ENCODE results near the gene HAAO. TPM values are rescaled to one million over a fixed set of nuclear protein-coding genes. Genes with fewer than 3 reads are reported as not detected.

The HAAO gene
- polyA plus RNA-seq, 3 donors, result 10.5 to 29.6 (median 15.0) TPM

GRCh38 chr2:42802150-42802549, 9.8 kb upstream of the HAAO start:
- Mint-ChIP-seq H3K36me3 (peaks cover 23 to 30% of the 10 kb centered on the region in 2 donors), H3K27ac (peak overlapping the region in 1 of 7 donors; percentile 70), H3K27me3 (ENCODE audit: low read depth in 3 of 3) (peaks cover 0 to 6% (median 0%) of the 10 kb centered on the region in 3 donors), H3K9me3 (peaks cover 0 to 5% (median 0%) of the 10 kb centered on the region in 7 donors), H3K4me3 (no peak overlapping the region), H3K4me1 (peaks cover 44% of the 10 kb centered on the region)
- TF ChIP-seq, protein P1, sequence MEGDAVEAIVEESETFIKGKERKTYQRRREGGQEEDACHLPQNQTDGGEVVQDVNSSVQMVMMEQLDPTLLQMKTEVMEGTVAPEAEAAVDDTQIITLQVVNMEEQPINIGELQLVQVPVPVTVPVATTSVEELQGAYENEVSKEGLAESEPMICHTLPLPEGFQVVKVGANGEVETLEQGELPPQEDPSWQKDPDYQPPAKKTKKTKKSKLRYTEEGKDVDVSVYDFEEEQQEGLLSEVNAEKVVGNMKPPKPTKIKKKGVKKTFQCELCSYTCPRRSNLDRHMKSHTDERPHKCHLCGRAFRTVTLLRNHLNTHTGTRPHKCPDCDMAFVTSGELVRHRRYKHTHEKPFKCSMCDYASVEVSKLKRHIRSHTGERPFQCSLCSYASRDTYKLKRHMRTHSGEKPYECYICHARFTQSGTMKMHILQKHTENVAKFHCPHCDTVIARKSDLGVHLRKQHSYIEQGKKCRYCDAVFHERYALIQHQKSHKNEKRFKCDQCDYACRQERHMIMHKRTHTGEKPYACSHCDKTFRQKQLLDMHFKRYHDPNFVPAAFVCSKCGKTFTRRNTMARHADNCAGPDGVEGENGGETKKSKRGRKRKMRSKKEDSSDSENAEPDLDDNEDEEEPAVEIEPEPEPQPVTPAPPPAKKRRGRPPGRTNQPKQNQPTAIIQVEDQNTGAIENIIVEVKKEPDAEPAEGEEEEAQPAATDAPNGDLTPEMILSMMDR (IDR thresholded peaks at IDR 0.05), result no peak
- Histone ChIP-seq H3K9me3 (replicated peaks in 1 of 2; ENCODE audit: control insufficient read depth in 1 of 2, insufficient read depth in 1 of 2, low read length in 2 of 2) (no peaks in the 10 kb centered on the region), H3K4me3 (replicated peaks in 1 of 3; ENCODE audit: low read depth in 2 of 3, low read length in 3 of 3) (no peak overlapping the region), H4K20me1 (ENCODE audit: insufficient read depth, low read length) (peaks cover 8% of the 10 kb centered on the region), H3K79me2 (ENCODE audit: insufficient read depth, low read length) (peaks cover 7% of the 10 kb centered on the region), H2AFZ (ENCODE audit: insufficient read depth, low read depth, low read length, poor library complexity, severe bottlenecking) (no peak overlapping the region), H3K36me3 (replicated peaks in 1 of 2; ENCODE audit: control insufficient read depth in 1 of 2, insufficient read depth in 2 of 2, low read length in 2 of 2) (peaks cover 0 to 14% of the 10 kb centered on the region in 2 donors), H3K4me2 (replicated peaks; ENCODE audit: extremely low read depth, low read length, poor library complexity, severe bottlenecking) (no peak overlapping the region), H3K9ac (ENCODE audit: insufficient read depth, low read length, poor library complexity, severe bottlenecking) (no peak overlapping the region), H3K4me1 (ENCODE audit: control insufficient read depth in 1 of 2, insufficient read depth in 2 of 2, low read length in 2 of 2) (peaks cover 34 to 47% of the 10 kb centered on the region in 2 donors), H3K27ac (ENCODE audit: low read depth in 1 of 2, low read length in 2 of 2) (no peak overlapping the region), H3K27me3 (ENCODE audit: control insufficient read depth in 2 of 2, insufficient read depth in 2 of 2, low read length in 2 of 2) (no peaks in the 10 kb centered on the region)
- no peak for DNase-seq
- 100% methylated on average over 2 of the region's 6 CpGs for WGBS (ENCODE audit: insufficient coverage)
- intact Hi-C loops (cut with micrococcal nuclease), result loop anchor here (5.0 kb wide), 2 partner anchors 40 to 45 kb away; partner anchors contain the start of gene OXER1 (in 1 of the 2)

DNA sequence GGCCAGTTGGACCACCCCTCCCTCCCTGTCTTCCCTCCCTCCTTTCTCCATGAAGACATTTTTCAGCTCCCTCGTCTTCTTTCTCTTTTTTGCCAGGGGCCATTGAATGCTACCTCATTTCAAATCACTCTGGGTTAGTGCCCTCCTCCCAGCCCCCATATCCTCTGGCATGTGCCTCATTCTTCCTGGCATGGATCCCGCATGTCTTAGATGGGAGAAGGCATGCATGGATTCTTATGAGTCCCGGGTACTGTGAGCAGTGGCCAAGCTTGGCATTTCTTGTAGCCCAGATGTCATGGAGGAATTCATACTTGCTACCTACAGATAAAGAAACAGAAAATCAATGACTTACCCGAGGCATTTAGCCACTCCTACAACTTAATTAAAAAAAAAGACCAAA, 9.0 kb upstream of the HAAO start:
- no peaks in the 10 kb centered on the region for H3K9me3 ChIP-seq (replicated peaks in 1 of 2; ENCODE audit: control insufficient read depth in 1 of 2, insufficient read depth in 1 of 2, low read length in 2 of 2)
- intact Hi-C loops (cut with micrococcal nuclease), result loop anchor here (5.0 kb wide), 2 partner anchors 39 to 44 kb away; partner anchors contain the start of gene OXER1 (in 1 of the 2)

More for the DNA sequence above, 9.0 kb upstream of the HAAO start:
- Mint-ChIP-seq H3K36me3 (peaks cover 27 to 35% of the 10 kb centered on the region in 2 donors), H3K27ac (peak overlapping the region in 1 of 7 donors; percentile 54), H3K4me1 (peaks cover 42% of the 10 kb centered on the region), H3K4me3 (no peak overlapping the region), H3K27me3 (ENCODE audit: low read depth in 3 of 3) (peaks cover 0 to 6% (median 0%) of the 10 kb centered on the region in 3 donors), H3K9me3 (peaks cover 0 to 5% (median 0%) of the 10 kb centered on the region in 7 donors)
- H4K20me1 ChIP-seq (ENCODE audit: insufficient read depth, low read length), result peaks cover 8% of the 10 kb centered on the region
- no peak for DNase-seq
- H3K4me2 ChIP-seq (replicated peaks; ENCODE audit: extremely low read depth, low read length, poor library complexity, severe bottlenecking), result no peak overlapping the region
- peak overlapping the region in 1 of 2 donors; percentile 51 for H3K27ac ChIP-seq (ENCODE audit: low read depth in 1 of 2, low read length in 2 of 2)
- TF ChIP-seq, protein P1 (IDR thresholded peaks at IDR 0.05), result no peak
- H3K9ac ChIP-seq (ENCODE audit: insufficient read depth, low read length, poor library complexity, severe bottlenecking), result no peak overlapping the region
- peaks cover 0 to 22% of the 10 kb centered on the region in 2 donors for H3K36me3 ChIP-seq (replicated peaks in 1 of 2; ENCODE audit: control insufficient read depth in 1 of 2, insufficient read depth in 2 of 2, low read length in 2 of 2)
- H3K79me2 ChIP-seq (ENCODE audit: insufficient read depth, low read length), result peaks cover 10% of the 10 kb centered on the region
- no peaks in the 10 kb centered on the region for H3K27me3 ChIP-seq (ENCODE audit: control insufficient read depth in 2 of 2, insufficient read depth in 2 of 2, low read length in 2 of 2)
- no peak overlapping the region for H3K4me3 ChIP-seq (replicated peaks in 1 of 3; ENCODE audit: low read depth in 2 of 3, low read length in 3 of 3)
- peaks cover 34 to 47% of the 10 kb centered on the region in 2 donors for H3K4me1 ChIP-seq (ENCODE audit: control insufficient read depth in 1 of 2, insufficient read depth in 2 of 2, low read length in 2 of 2)
- 80% methylated on average over 1 of the region's 4 CpGs for WGBS (ENCODE audit: insufficient coverage)
- no peak overlapping the region for H2AFZ ChIP-seq (ENCODE audit: insufficient read depth, low read depth, low read length, poor library complexity, severe bottlenecking)

Measured in CD14-positive monocyte (primary cell).